GM21786 (cell line): ENCODE data around the gene HSD11B2.

Source experiments
- ATAC-seq: cut with Tn5 transposase; IDR thresholded peaks from one replicate; pipeline ENCODE4 v1.9.1; 2021; ENCODE audit not compliant: unreplicated experiment

The HSD11B2 gene

DNA sequence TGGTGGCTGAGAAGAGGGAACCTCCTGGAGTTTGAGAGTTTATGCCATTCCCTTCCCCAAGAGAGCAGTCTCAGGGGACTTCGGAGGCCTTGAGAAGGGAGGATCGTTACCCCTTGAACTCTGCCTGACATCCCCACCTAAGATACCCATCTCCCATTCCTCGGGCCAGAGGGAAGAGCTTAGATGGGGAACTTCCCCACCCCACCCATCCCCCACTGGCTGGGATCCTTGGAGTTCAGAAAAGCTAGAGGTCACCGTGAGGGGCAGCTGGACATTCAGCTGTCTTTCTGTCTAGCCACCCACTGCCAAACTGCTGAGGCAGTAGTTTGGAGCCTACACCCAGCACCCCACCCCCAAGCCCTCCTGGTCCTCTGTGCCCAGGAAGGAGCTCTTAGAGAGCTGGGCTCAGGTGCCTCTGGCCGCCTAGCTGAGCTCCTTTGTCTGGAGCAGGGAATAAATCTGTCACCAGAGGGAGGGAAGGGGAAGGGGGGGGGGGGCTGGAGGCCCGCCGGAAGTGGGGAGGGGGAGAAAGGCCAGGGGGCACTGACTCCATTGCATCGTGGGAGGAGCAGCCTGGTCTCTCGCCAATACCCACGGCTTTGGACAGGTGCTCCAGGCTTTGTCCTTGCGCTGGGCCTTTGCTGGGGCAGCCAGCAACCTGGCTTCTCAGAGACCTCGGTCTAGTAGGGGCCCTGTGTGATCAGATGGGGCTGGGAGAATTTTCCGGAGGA is 1.0 kb downstream of the HSD11B2 start:
- no peak for ATAC-seq

DNA sequence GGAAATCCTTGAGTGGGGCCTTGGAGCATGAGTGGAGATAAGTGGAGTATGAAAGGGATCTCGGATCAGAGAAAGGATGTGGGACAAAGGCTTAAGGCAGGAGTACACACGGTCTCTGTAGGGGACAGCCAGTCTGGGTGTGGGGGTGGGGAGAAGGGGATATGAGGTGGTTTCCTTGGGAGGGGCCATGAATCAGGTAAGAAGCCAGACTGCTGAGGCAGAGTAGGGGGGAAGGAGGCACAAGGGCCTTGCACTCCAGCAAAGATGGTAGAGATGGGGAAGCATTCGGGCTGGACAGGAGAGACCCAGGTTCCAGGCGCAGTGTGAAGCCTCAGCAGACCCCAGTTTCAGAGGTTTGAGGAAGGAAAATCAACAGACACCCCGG is 1.6 kb downstream of the HSD11B2 start:
- no peak for ATAC-seq

DNA sequence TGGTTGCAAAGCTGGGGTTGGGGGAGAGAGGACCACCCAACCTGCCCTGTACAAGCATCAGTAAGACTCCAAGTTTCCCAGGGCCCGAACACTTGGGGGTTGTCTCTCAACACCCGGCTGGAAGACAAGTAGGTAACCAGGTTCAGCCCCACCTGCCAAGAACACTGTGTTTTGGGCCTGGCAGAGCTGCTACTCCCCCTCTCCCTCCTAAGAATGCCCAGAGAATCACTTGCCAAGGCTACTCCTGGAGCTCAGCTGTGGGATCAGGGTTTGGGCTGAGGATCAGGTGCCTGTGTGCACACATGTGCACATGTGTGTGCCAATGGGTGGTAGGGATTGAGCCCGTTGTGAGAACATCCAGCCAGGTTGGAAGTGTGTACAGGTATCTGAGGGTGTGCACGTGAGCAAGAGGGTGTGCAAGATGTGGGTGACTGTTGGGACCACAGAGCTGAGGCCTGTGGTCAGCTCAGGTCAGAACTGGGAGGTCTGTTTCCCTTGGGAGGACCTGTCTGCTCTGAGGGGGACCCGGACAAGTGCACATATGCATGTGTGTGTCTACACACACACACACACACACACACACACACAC is 2.3 kb downstream of the HSD11B2 start:
- ATAC-seq = no peak

DNA sequence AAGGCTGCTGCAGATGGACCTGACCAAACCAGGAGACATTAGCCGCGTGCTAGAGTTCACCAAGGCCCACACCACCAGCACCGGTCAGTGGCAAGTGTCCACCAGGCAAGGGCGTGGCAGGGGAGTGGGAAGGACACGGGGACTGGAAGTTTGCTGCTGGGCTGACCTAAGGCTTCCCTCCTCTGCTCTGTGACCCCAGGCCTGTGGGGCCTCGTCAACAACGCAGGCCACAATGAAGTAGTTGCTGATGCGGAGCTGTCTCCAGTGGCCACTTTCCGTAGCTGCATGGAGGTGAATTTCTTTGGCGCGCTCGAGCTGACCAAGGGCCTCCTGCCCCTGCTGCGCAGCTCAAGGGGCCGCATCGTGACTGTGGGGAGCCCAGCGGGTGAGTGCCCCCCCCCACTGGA is 4.8 kb downstream of the HSD11B2 start:
- ATAC-seq = no peak

DNA sequence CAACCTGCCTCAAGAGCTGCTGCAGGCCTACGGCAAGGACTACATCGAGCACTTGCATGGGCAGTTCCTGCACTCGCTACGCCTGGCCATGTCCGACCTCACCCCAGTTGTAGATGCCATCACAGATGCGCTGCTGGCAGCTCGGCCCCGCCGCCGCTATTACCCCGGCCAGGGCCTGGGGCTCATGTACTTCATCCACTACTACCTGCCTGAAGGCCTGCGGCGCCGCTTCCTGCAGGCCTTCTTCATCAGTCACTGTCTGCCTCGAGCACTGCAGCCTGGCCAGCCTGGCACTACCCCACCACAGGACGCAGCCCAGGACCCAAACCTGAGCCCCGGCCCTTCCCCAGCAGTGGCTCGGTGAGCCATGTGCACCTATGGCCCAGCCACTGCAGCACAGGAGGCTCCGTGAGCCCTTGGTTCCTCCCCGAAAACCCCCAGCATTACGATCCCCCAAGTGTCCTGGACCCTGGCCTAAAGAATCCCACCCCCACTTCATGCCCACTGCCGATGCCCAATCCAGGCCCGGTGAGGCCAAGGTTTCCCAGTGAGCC is 5.8 kb downstream of the HSD11B2 start:
- no peak for ATAC-seq

DNA sequence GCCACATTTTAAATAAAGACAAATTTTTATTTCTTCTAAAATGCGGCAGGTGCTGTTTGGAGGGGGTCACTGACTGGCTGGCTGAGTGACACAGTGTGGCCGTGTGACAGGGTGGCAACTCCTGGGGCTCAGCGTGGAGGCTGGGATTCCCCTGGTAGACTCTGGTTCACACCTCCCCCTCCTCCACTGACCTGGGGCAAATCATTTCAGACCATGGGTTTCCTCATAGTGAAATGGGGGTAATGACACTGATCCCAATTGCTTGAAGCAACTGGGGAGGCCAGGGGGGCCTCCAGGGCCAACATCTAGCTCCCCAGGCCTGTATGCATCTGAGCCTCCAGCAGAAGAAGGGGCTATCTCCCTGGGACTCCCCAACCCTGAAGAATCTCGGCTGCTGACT is 6.6 kb downstream of the HSD11B2 start:
- ATAC-seq = no peak

DNA sequence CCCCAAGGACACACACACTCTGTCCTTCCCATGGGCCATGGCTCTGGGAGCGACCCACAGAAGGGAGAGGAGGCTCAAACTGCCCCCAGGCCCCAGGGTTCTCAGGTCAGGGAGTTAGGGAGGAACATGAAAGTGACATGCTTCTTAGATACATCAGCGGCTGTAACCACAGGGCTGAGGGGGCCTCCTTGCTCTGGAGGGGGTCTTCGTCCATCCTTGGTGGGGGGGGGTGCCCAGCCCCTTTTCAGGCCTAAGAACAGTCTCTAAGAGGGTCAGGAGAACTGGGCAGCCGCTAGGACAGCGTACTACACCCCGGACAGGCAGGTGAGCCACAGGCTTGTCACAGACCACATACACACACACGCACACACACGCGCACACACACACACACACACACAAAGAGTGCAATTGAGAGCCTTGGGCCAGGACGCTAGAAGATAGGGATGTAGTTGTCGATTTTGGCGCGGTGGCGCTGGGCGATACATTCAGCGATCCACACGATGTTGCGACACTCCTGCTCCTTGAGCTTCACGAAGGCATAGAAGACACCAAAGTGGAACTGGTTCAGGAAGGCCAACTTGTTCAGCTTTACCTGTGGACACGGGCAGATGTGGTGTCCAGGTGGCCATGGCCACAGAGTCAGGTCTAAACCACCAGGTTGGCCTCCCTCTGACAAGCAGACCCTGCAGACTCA is 7.3 kb downstream of the HSD11B2 start:
- ATAC-seq = no peak

DNA sequence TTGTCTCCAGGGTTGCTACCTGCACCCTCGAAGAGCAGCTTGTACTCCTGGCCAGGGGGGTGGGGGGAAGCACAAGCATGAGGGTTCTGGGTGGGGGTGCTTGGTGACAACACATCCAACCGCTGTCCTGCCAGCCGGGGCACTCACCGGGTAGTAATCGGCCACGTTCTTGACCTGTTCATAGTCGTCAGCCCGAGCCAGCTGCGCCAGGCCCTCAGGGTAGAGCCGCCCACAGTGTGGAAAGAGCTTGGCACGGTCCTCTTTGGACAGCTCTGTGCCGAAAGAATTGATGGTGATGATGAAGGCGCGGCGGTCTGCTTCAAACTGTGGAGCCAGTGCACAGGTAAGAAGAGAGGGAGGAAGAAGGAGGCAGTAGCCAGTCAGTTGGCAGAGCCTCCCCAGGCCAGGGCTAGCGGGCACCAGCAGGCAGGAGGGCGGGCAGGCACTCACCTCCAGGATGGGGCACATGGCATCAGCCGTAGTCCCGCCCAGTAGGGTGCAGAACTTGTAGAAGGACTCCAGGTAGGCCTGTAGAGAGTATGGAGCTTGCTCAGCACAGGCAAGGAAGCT is 8.0 kb downstream of the HSD11B2 start:
- no peak for ATAC-seq

DNA sequence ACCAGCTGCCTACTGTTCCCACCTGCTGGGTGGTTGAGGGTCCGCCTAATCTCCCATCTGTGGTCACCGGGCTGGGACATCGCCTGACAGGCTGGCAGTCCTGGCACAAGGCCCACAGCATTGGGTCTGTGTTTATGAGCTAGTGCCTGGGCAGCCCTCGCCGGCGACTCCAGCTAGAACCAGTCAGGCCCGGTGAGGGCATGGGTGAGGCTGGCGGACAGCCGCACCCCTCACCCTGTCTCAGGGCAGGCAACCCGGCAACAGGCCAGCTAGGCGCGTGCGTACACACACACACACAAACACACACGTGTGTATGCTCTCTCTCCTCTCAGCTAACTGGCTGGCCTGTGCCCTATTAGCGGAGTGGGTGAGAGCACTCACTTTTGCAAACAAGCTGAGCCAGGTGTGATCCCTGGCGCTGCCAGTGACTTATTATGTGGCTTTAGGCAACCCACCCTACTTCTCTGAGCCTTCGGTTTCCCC is 10.4 kb downstream of the HSD11B2 start:
- no peak for ATAC-seq

DNA sequence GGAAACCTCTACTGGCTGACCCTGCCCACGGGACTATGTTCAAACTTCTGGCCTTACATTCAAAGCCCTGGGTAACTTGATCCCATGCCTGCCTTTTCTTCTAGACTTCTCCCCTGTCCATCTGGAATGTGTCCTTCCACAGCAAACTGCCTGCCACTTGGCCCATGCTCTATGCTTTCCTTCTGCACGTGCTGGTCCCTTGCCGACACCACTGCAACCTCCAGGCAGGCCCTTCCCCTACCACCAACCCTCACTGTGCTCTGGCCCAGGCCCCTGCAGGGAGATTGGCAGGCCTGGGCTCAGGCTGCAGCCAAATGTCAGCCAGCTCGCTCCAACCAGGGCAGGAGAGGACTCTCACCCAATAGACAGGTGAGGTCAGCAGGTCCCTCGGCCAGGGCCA is 11.0 kb downstream of the HSD11B2 start:
- ATAC-seq = no peak

DNA sequence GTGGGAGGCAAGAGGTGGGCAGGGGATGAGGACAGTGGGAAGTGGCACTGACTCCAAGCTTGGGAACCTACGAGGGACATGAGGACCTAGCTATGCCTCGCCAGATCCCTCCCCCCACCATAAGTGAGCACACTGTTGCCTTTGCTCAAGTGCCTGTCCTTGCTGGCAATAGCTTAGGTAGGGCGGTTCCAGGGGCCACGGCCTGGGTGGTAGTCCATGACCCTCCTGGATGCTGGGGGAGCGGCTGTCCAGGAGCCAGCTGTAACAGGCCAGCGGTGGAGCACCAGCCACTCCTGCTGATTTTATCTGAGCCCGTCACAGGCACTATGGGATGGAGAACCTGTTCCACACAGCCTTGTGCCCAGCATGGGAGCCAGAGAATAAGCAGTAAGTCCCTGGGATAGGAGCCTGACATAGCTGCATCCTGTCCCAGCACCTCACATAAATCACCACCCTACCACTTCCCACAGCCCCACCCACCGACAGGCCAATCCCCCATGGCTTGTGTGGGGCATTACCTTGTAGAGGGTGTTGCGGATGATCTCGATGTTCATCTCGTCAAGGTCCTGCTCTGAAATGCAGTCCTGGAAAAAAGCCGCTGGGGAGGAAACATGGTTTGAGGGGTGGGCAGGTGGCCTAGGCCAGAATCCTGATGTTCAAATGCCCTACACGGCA is 11.8 kb downstream of the HSD11B2 start:
- ATAC-seq = no peak

DNA sequence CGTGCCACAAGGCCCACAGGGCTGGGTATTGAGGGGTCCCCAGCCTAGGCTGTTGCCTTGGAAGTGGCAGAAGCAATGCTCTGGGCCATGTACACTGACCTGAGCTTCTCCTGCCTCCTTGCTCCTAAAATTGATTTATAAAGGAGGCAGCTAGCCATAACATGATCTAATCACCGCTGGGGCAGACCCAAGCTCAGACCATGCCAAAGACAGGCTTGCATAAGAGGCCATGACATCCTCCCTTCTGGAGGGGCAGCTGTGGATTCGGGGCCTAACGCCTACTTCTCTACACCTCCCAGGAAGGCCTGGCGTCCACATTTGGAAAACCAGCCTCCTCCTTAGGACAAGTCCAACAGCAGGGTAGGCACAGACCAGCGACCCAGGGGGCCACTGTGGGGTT is 12.3 kb downstream of the HSD11B2 start:
- no peak for ATAC-seq

DNA sequence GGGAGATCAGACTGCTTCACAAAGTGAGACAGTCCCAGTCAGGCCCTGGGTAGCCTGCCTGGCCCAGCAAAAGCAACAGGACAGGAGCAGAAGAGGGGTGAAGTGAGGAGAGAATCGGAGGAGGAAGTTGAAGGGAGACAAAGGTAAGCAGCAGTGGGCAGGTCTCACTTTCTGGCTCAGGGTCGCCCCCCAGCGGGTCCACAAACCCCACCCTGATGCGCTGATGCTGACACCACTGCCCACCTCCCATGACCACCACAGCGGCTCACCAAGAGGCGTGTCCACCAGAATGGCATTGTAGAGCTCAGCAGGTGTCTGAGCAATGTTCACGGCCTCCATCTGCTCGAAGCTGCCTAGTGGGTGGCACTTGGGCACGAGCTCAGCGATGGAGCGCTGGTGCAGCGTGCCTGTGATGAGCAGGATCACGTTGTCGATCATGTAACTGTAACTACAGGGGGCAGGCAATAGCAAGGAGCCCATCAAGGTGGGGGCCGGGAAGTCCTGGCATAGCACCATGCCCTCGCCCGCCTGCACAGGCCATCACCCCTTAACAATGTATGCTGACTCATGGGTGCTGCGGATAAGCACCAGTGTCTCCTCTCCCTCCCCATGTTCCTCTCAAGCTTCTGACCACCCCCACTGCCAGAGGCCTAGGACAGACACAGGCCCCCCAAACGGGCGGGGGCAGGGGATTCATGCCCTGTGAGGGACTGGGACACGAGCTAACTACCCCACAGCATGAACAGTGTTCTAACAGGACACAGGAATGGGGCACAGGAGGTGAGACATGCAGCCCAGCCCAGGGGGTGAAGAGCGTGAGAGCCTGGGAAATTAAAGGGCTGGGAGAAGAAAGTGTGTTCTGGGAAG is 13.6 kb downstream of the HSD11B2 start:
- ATAC-seq = no peak

DNA sequence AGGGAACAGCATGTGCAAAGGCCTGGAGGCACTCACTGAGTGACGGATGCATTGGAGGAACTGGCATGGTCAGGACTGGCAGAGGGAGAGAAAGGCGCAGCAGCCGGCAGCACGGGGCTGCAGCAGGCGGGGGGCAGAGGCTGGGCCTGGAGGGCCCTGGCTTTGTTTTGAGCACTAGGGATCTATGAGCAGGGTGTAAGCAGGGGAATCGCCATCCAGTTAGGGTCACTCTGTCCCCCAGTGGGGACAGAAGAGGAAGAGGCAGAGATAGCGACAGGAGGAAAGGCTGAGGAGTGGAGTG is 14.2 kb downstream of the HSD11B2 start:
- no peak for ATAC-seq

DNA sequence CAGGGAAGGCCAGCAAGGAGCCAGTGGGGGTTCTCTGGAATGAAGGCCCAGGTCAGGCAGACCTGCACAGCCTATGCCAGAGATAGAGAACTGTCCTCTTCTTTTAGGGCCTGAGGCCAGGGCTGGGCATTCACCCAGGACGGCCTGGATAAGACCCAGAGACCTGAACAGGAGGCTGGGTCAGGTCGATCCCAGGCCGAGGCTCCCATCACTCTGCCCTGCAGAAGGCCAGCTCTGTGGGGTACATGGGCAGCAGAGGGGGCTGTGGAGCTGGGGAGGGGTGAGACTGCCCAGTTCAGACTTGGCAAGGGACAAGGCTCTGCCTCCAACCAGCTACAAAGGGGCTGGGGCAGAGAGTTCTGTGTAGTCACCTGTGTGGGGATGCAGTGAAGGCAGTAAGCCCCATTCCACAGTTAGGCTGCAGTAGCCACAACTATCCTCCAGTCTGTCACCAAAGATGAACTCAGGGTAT is 14.6 kb downstream of the HSD11B2 start:
- ATAC-seq = no peak

DNA sequence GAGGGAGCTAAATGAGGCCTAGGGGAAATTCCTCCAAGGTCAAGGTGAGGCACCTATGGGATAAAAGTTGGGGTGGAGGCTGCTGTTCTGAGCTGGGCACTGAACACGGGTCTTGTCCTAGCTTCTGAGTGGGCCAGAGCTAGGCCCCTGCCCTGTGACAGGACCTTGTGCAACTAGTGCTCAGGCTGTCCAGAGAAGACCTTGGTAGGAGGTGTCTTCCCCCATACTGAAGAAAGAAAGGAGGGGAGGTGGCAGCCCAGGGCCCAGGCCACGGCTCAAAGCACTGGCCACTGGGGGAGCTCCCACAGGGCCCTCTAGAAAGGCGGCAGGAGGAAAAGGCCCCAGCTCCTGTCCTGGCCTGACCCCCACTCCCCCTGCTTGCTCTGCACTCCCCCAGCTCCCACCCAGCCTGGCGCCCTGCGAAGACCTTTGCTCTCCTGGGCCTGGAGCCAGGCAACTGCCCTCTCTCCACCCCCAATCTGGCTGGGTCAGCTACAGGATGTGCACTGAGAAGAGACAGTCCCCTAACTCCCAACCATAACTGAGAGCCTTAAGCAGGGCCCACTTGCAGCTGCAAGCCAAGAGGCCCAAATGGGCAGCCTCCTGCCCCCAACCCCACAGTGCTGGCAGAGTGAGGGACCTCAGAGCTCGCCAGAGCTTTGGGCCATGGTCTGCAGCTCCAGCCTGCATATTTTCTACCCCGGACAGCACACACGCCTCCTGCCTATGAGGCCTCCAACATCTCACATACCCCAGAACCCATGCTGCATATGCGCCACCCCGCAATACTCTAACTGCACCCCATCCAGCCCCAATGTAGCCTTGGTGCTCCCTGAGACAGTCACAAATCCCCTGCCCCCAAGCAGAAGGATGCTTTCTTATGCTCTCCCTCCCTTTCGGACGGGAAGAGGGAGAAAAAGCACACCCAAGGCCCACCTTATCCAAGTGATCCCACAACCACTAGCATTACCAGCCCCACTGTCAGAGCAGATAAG is 15.3 kb downstream of the HSD11B2 start:
- ATAC-seq = no peak

DNA sequence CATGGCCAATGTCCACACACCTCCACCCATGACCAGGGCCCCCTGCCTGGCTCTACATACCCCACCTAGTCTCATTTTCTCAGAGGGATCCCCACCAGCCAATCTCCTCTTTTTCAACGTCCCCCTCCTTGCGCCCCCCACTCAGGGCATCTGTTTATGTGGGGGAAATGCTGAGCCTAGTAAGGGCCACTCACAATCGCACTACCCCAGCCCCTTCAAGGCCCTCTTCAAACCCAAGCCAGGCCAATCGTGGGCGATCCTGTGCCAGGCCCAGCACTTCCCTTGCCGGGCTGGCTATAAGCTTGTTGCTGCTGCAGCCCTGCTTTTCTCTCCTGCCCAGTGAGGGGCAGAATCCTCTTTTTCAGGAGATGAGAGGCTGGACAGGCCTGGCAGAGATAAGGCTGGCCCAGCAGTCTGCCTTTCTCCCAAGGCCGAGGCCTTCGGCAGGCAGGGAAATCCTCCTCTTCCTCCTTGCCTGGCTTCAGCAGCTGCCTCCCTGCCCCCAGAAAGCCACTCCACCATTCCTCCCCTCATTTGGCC is 16.1 kb downstream of the HSD11B2 start:
- ATAC-seq = no peak

DNA sequence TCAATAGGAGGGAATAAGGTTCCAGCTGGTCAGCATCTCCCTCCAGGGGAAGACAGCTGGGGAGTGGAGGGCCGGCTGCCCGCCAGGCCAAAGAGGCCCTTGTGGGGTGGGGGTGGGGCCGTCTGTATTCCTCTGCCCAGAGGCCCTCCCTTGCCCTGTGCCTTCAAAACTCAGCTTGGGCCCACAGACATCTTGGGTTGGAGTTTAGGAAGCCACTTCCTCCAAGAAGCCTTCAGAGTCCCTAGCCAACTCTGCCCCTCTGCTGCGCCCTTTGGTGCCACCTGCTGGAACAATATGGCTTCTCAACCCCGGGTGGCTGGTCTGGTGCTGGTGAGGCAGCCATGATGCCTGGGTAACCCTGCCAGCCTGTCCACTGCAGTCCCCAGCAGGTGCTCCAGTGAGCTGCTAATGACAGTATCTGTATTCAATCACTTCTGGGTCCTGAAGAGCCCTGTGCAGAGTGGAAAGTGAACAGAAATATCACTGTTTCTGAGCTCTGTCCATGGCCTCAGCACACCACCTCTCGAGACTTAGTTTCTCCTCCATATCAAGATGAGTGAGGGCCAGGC is 16.7 kb downstream of the HSD11B2 start:
- ATAC-seq = no peak
